HCT116 (cell line): ENCODE results near the gene SIRPG. TPM values are rescaled to one million over a fixed set of nuclear protein-coding genes. Genes with fewer than 3 reads are reported as not detected.

Experiments used
- ATAC-seq: fragments of 200-7000 bp; cut with Tn5 transposase; 2 replicates; pipeline ENCODE4 v1.9.1; 2020; ENCODE audit warnings: mild to moderate bottlenecking, moderate library complexity
- BruUV-seq: library from RNA; stranded (reverse); fragments of 400-500 nt; replicated peaks from 2 replicates; lab custom pipeline; 2021; lab: Mats Ljungman, UMichigan
- CTCF ChIA-PET: fragments of 300-600 bp; sonication (Branson Sonifier 250); formaldehyde crosslinking; loops from one replicate; lab custom pipeline; 2021; ENCODE audit warnings: antibody characterized with exemption; lab: Charles Lee
- POLR2A ChIA-PET: fragments of 300-600, 350-600 bp; sonication (Branson Sonifier 250); formaldehyde crosslinking; loops from one replicate; lab custom pipeline; 2021; ENCODE audit warnings: antibody characterized with exemption; lab: Charles Lee
- RAD21 ChIA-PET, 2 experiments: fragments of 300-600 bp; sonication (Branson Sonifier 250); formaldehyde crosslinking; loops; one replicate each; lab custom pipeline; 2023; ENCODE audit warnings: low total read pairs in 2 of 2; ENCODE audit not compliant: uncharacterized antibody in 2 of 2, unreplicated experiment in 2 of 2, low non-redundant PET in 1 of 2; lab: Charles Lee
- DNase-seq: peaks from one replicate; pipeline ENCODE4 v3.0.0-alpha.2; 2010; ENCODE audit warnings: low read depth, low spot score
- H2AFZ ChIP-seq: fragments of 200-600 bp; shearing (Covaris generic), sonication (generic); 2 replicates; pipeline ENCODE4 v1.6.1; 2017; ENCODE audit warnings: low read depth, mixed run types, mixed read lengths, antibody characterized with exemption, low read length; ENCODE audit not compliant: poor library complexity, severe bottlenecking
- H3K27ac ChIP-seq: 2 replicates; pipeline ENCODE4 v1.5.1; 2012; ENCODE audit warnings: low read depth, low read length
- H3K27me3 ChIP-seq: fragments of 200-600 bp; sonication (generic); 2 replicates; pipeline ENCODE4 v1.6.1; 2016; ENCODE audit warnings: mixed run types, low read length, mixed read lengths; ENCODE audit not compliant: insufficient read depth
- H3K36me3 ChIP-seq, 2 experiments: fragments of 200-500 bp in 1 of 2; fragments of 200-600 bp in 1 of 2; sonication (Bioruptor generic) in 1 of 2; sonication (generic) in 1 of 2; 2 replicates each; pipeline versions ENCODE4 v1.5.1 to v1.6.1; 2014 to 2016; ENCODE audit warnings: low read length in 2 of 2, inconsistent platforms in 1 of 2, mixed read lengths in 1 of 2, mixed run types in 1 of 2; ENCODE audit not compliant: insufficient read depth in 2 of 2, control insufficient read depth in 1 of 2
- H3K4me1 ChIP-seq, 2 experiments: fragments of 200-600 bp in 1 of 2; sonication (generic) in 1 of 2; 2 replicates each; pipeline versions ENCODE4 v1.5.1 to v1.6.1; 2012 to 2017; ENCODE audit warnings: low read length in 2 of 2, inconsistent platforms in 1 of 2, mild to moderate bottlenecking in 1 of 2, mixed read lengths in 1 of 2, mixed run types in 1 of 2, moderate library complexity in 1 of 2; ENCODE audit not compliant: insufficient read depth in 2 of 2, control insufficient read depth in 1 of 2
- H3K4me2 ChIP-seq: fragments of 200-600 bp; sonication (generic); 2 replicates; pipeline ENCODE4 v1.6.1; 2017; ENCODE audit warnings: mixed run types, low read length, mixed read lengths
- H3K4me3 ChIP-seq, 2 experiments: fragments of 200-600 bp in 1 of 2; sonication (generic) in 1 of 2; replicated peaks in 1 of 2; 2 replicates each; pipeline ENCODE4 v1.5.1; 2011 to 2016; ENCODE audit warnings: low read length in 2 of 2, control low read depth in 1 of 2, low read depth in 1 of 2, mild to moderate bottlenecking in 1 of 2, mixed read lengths in 1 of 2, mixed run types in 1 of 2
- H3K79me2 ChIP-seq: fragments of 200-600 bp; sonication (generic); 2 replicates; pipeline ENCODE4 v1.6.1; 2017; ENCODE audit warnings: mild to moderate bottlenecking, mixed run types, low read length, moderate library complexity, mixed read lengths; ENCODE audit not compliant: insufficient read depth
- H3K9ac ChIP-seq: fragments of 200-600 bp; sonication (generic); 2 replicates; pipeline ENCODE4 v1.6.1; 2016; ENCODE audit warnings: low read length, mixed read lengths
- H3K9me2 ChIP-seq: fragments of 200-600 bp; sonication (generic), shearing (Covaris generic); 2 replicates; pipeline ENCODE4 v1.6.1; 2017; ENCODE audit warnings: mixed run types, mild to moderate bottlenecking, moderate library complexity; ENCODE audit not compliant: insufficient read depth
- H3K9me3 ChIP-seq, 2 experiments: fragments of 200-500 bp in 1 of 2; fragments of 200-600 bp in 1 of 2; sonication (Bioruptor generic) in 1 of 2; sonication (generic) in 1 of 2; 2 replicates each; pipeline ENCODE4 v1.6.1; 2014 to 2017; ENCODE audit warnings: low read length in 2 of 2, mixed read lengths in 2 of 2, inconsistent platforms in 1 of 2, low read depth in 1 of 2, mild to moderate bottlenecking in 1 of 2, mixed run types in 1 of 2, moderate library complexity in 1 of 2; ENCODE audit not compliant: control insufficient read depth in 1 of 2, insufficient read depth in 1 of 2
- H4K20me1 ChIP-seq: fragments of 200-600 bp; sonication (generic), shearing (Covaris generic); 2 replicates; pipeline ENCODE4 v1.6.1; 2017; ENCODE audit warnings: mixed run types, mild to moderate bottlenecking, moderate library complexity; ENCODE audit not compliant: insufficient read depth
- CBX3 ChIP-seq: IDR thresholded peaks from 2 replicates; pipeline ENCODE4 v1.6.1; 2012; ENCODE audit warnings: low read depth
- CEBPB ChIP-seq: IDR thresholded peaks from 2 replicates; pipeline ENCODE4 v1.6.1; 2012; ENCODE audit warnings: low read depth
- ELF1 ChIP-seq: IDR thresholded peaks from 2 replicates; pipeline ENCODE4 v1.6.1; 2012; ENCODE audit warnings: low read depth, borderline replicate concordance
- EZH2phosphoT487 ChIP-seq: fragments of 200-600 bp; IDR thresholded peaks from 2 replicates; pipeline ENCODE4 v1.6.1; 2018; ENCODE audit warnings: antibody characterized with exemption, borderline replicate concordance
- RAD21 ChIP-seq: IDR thresholded peaks from 2 replicates; pipeline ENCODE4 v1.6.1; 2012; ENCODE audit warnings: low read depth, mild to moderate bottlenecking
- SRF ChIP-seq: IDR thresholded peaks from 2 replicates; pipeline ENCODE4 v1.6.1; 2012; ENCODE audit warnings: low read depth
- TCF7L2 ChIP-seq: IDR thresholded peaks from 2 replicates; pipeline ENCODE4 v1.7.0; 2011; ENCODE audit warnings: borderline replicate concordance, inconsistent platforms; ENCODE audit not compliant: insufficient read depth, insufficient read length; ENCODE audit errors: extremely low read depth
- YY1 ChIP-seq: IDR thresholded peaks from 2 replicates; pipeline ENCODE4 v1.6.1; 2011; ENCODE audit warnings: low read length, low read depth, moderate library complexity, mild to moderate bottlenecking; ENCODE audit not compliant: insufficient replicate concordance; ENCODE audit errors: extremely low read depth
- ZNF274 ChIP-seq: fragments of 200-500 bp; sonication (Bioruptor generic); IDR thresholded peaks from 2 replicates; pipeline ENCODE4 v1.6.1; 2014; ENCODE audit warnings: mild to moderate bottlenecking, low read depth, low read length, inconsistent platforms
- intact Hi-C: fragments of 100-400 bp; cut with micrococcal nuclease; formaldehyde crosslinking; loops from 2 replicates; pipeline ENCODE4 v1.10.0; 2022
- total RNA-seq: library from RNA; stranded (reverse); gene quantifications from one replicate; pipeline ENCODE4 v1.2.1, GENCODE V29; 2021; ENCODE audit not compliant: unreplicated experiment
- TF ChIP-seq, protein P1 (sequence below), 3 experiments: fragments of 200-600 bp in 1 of 3; sonication (generic) in 1 of 3; IDR thresholded peaks in 2 of 3; conservative IDR thresholded peaks in 1 of 3; 2 replicates each; pipeline ENCODE4 v1.5.1; 2012 to 2017; ENCODE audit warnings: low read depth in 2 of 3, low read length in 2 of 3, antibody characterized with exemption in 1 of 3, borderline replicate concordance in 1 of 3, control low read depth in 1 of 3, mild to moderate bottlenecking in 1 of 3, mixed read lengths in 1 of 3, mixed run types in 1 of 3, moderate library complexity in 1 of 3; ENCODE audit not compliant: insufficient read depth in 1 of 3
- TF ChIP-seq, protein P2 (sequence below): IDR thresholded peaks from 2 replicates; pipeline ENCODE4 v1.6.1; 2012
- TF ChIP-seq, protein P3 (sequence below): IDR thresholded peaks from 2 replicates; pipeline ENCODE4 v1.6.1; 2011; ENCODE audit warnings: mild to moderate bottlenecking, low read length, moderate library complexity; ENCODE audit not compliant: insufficient replicate concordance; ENCODE audit errors: extremely low read depth

SIRPG gene
- total RNA-seq, 1 experiment from 2014 or later: not detected

DNA sequence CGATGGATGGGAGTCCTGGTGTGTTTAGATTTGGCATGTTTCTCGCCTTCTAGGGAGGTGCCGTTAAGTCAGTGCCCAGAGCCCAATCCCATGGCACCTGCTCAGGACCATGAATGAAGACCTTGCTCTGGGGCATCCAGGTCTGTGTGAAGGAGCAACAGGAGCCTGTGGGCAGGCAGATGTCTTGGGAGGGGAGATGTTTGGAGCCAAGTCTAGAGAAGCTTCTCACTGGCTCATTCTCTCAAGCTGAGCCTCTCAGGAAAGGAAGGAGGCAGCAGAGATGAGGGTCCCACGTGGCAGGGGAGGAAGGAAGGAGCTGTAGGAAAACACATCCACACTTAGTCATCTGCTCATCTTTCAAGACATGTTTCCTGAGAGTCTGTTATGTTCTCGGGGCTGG lies 28.3 kb downstream of the SIRPG start:
- TF ChIP-seq YY1 (no peak), SRF (no peak), CEBPB (no peak), ELF1 (no peak), RAD21 (no peak), CBX3 (no peak), TCF7L2 (no peak), ZNF274 (no peak), EZH2phosphoT487 (no peak)
- TF ChIP-seq, protein P1, sequence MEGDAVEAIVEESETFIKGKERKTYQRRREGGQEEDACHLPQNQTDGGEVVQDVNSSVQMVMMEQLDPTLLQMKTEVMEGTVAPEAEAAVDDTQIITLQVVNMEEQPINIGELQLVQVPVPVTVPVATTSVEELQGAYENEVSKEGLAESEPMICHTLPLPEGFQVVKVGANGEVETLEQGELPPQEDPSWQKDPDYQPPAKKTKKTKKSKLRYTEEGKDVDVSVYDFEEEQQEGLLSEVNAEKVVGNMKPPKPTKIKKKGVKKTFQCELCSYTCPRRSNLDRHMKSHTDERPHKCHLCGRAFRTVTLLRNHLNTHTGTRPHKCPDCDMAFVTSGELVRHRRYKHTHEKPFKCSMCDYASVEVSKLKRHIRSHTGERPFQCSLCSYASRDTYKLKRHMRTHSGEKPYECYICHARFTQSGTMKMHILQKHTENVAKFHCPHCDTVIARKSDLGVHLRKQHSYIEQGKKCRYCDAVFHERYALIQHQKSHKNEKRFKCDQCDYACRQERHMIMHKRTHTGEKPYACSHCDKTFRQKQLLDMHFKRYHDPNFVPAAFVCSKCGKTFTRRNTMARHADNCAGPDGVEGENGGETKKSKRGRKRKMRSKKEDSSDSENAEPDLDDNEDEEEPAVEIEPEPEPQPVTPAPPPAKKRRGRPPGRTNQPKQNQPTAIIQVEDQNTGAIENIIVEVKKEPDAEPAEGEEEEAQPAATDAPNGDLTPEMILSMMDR (IDR thresholded peaks at IDR 0.05 in 2 of 3, conservative IDR thresholded peaks at IDR 0.05 in 1 of 3; ENCODE audit: borderline replicate concordance in 1 of 3, insufficient read depth in 1 of 3, low read depth in 2 of 3, low read length in 2 of 3): no peak
- TF ChIP-seq, protein P2, sequence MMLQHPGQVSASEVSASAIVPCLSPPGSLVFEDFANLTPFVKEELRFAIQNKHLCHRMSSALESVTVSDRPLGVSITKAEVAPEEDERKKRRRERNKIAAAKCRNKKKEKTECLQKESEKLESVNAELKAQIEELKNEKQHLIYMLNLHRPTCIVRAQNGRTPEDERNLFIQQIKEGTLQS: no peak
- TF ChIP-seq, protein P3, sequence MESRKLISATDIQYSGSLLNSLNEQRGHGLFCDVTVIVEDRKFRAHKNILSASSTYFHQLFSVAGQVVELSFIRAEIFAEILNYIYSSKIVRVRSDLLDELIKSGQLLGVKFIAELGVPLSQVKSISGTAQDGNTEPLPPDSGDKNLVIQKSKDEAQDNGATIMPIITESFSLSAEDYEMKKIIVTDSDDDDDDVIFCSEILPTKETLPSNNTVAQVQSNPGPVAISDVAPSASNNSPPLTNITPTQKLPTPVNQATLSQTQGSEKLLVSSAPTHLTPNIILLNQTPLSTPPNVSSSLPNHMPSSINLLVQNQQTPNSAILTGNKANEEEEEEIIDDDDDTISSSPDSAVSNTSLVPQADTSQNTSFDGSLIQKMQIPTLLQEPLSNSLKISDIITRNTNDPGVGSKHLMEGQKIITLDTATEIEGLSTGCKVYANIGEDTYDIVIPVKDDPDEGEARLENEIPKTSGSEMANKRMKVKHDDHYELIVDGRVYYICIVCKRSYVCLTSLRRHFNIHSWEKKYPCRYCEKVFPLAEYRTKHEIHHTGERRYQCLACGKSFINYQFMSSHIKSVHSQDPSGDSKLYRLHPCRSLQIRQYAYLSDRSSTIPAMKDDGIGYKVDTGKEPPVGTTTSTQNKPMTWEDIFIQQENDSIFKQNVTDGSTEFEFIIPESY: no peak
- Histone ChIP-seq H3K9me2 (no peaks in the 10 kb centered on the region), H3K36me3 (no peaks in the 10 kb centered on the region), H3K4me3 (no peak overlapping the region), H3K27me3 (peaks cover 3% of the 10 kb centered on the region; the same call in 1 of the 2 replicates), H3K9me3 (no peaks in the 10 kb centered on the region), H3K79me2 (no peaks in the 10 kb centered on the region), H3K4me2 (no peak overlapping the region), H3K27ac (no peak overlapping the region), H3K9ac (no peak overlapping the region), H3K4me1 (peaks cover 8 to 10% of the 10 kb centered on the region in 2 experiments), H2AFZ (no peak overlapping the region), H4K20me1 (no peaks in the 10 kb centered on the region)
- ChIA-PET CTCF (no interaction called here), RAD21 (no interaction called here), POLR2A (no interaction called here)
- ATAC-seq (no peak), DNase-seq (no peak)
- BruUV-seq: no TSS peak
- intact Hi-C loops: no loop called here
